NCI-H187 (cell line): ENCODE measurements around the gene ASPM.
"Not testable (repeated sequence)": the region's sequence is repeated elsewhere in the genome, so short reads cannot be mapped to it uniquely, and the experiment has no call there.

ENCODE experiments used
- DNase-seq, 2 experiments: peaks; one replicate each; lab custom pipeline; 2025; lab: John Stamatoyannopoulos, UW

ASPM gene

GRCh38 chr1:197145446-197146024, 934 bp downstream of the ASPM start:
- DNase-seq, result no peak

- DNase-seq, result no peak
Observed at GRCh38 chr1:197144570-197145325, 1.7 kb downstream of the ASPM start.

- DNase-seq, result no peak
Observed at GRCh38 chr1:197143276-197143675, 3.2 kb downstream of the ASPM start.

GRCh38 chr1:197141575-197141974, 4.9 kb downstream of the ASPM start:
- DNase-seq, result no peak

GRCh38 chr1:197140121-197140520, 6.3 kb downstream of the ASPM start:
- DNase-seq, result no peak

GRCh38 chr1:197139169-197139568, 7.3 kb downstream of the ASPM start:
- DNase-seq, result no peak

GRCh38 chr1:197137322-197137721, 9.1 kb downstream of the ASPM start:
- DNase-seq, result no peak

- DNase-seq, result no peak
Observed at GRCh38 chr1:197130677-197131304, 15.7 kb downstream of the ASPM start.

- DNase-seq, result no peak
Observed at GRCh38 chr1:197129698-197130097, 16.8 kb downstream of the ASPM start.

- no peak for DNase-seq
Observed at GRCh38 chr1:197127246-197127912, 19.1 kb downstream of the ASPM start.

GRCh38 chr1:197126691-197127090, 19.8 kb downstream of the ASPM start:
- DNase-seq, result no peak

GRCh38 chr1:197124376-197124775, 22.1 kb downstream of the ASPM start:
- no peak for DNase-seq

- DNase-seq, result no peak
Observed at GRCh38 chr1:197116156-197116555, 30.3 kb downstream of the ASPM start.

GRCh38 chr1:197106869-197107268, 39.6 kb downstream of the ASPM start:
- DNase-seq, result no peak

GRCh38 chr1:197103300-197103699, 43.2 kb downstream of the ASPM start:
- no peak for DNase-seq

GRCh38 chr1:197101978-197102377, 44.5 kb downstream of the ASPM start:
- DNase-seq, result no peak

- DNase-seq, result no peak
Observed at GRCh38 chr1:197100677-197101076, 45.8 kb downstream of the ASPM start.

GRCh38 chr1:197099444-197099843, 47.0 kb downstream of the ASPM start:
- DNase-seq, result no peak

GRCh38 chr1:197096971-197097370, 49.5 kb downstream of the ASPM start:
- not testable (repeated sequence) for DNase-seq

- DNase-seq, result no peak
Observed at GRCh38 chr1:197096137-197096536, 50.3 kb downstream of the ASPM start.

GRCh38 chr1:197093226-197093885, 53.1 kb downstream of the ASPM start:
- DNase-seq, result no peak

- no peak for DNase-seq
Observed at GRCh38 chr1:197092491-197093023, 53.9 kb downstream of the ASPM start.
